Measurements from ENCODE around the gene LIN37. TPM values are rescaled to one million over a fixed set of nuclear protein-coding genes. Genes with fewer than 3 reads are reported as not detected.
A peak's percentile ranks its signal among the peaks of the same experiment; 100 is the strongest.

LIN37 gene
- total RNA-seq, 1 donor from 2014 or later: 6.2 TPM

- H3K4me1 ChIP-seq: peaks cover 25% of the 10 kb centered on the region
- H3K4me3 ChIP-seq: no peak overlapping the region
- no peak for DNase-seq
- no peaks in the 10 kb centered on the region for H3K9me3 ChIP-seq (replicated peaks)
- peaks cover 54% of the 10 kb centered on the region for H3K36me3 ChIP-seq
- no peaks in the 10 kb centered on the region for H3K27me3 ChIP-seq (ENCODE audit: low read depth)
- TF ChIP-seq, protein P1, sequence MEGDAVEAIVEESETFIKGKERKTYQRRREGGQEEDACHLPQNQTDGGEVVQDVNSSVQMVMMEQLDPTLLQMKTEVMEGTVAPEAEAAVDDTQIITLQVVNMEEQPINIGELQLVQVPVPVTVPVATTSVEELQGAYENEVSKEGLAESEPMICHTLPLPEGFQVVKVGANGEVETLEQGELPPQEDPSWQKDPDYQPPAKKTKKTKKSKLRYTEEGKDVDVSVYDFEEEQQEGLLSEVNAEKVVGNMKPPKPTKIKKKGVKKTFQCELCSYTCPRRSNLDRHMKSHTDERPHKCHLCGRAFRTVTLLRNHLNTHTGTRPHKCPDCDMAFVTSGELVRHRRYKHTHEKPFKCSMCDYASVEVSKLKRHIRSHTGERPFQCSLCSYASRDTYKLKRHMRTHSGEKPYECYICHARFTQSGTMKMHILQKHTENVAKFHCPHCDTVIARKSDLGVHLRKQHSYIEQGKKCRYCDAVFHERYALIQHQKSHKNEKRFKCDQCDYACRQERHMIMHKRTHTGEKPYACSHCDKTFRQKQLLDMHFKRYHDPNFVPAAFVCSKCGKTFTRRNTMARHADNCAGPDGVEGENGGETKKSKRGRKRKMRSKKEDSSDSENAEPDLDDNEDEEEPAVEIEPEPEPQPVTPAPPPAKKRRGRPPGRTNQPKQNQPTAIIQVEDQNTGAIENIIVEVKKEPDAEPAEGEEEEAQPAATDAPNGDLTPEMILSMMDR (IDR thresholded peaks at IDR 0.05; ENCODE audit: borderline replicate concordance): no peak
- H3K27ac ChIP-seq (replicated peaks): no peak overlapping the region
- intact Hi-C loops (cut with micrococcal nuclease): no loop called here
These were observed 10.1 kb upstream of the LIN37 start for GRCh38 chr19:35738021-35738886.

- TF ChIP-seq, protein P1 (IDR thresholded peaks at IDR 0.05; ENCODE audit: borderline replicate concordance): no peak
- no peak overlapping the region for H3K27ac ChIP-seq (replicated peaks)
- peaks cover 54% of the 10 kb centered on the region for H3K36me3 ChIP-seq
These were observed 9.5 kb upstream of the LIN37 start for GRCh38 chr19:35738887-35739229.

DNA sequence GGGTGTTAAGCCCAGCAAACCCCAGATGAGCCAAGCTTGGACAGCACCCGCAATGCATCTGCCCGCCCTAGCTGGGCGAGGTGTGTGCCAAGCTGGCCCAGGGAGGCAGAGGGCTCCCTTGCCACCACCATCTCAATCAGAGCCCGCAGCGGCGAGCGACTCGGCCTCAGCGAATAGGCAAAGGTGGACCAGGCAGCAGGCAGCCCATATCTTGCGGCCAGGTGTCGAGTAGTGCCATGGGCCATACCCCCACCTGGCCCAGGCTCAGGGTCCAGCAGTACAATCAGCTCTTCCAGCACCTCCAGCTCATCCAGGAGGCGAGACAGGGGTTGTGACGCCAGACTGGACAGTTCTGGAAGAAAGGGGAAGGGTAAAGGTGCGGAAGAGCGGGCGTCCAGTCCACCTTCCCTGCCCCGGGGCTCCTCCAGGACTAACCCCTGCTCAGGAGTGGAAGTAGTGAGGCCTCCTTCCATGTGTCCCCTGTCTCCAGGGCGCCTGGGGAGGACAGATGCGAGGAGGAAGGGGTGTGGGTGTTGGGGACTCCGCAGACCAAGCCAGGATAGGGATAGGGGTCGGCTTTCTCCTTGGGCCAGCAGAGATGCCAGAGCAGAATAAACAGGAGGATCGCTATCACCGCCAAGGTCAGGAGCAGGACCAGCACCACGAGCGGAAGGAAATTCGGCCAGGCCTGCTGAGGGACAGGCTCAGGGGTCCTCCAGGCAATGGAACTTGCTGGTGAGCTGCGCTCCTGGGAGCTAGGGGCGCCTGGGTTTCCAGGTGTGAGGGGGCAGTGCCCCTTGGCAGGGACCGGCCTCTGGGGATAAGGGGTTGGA lies 8.9 kb upstream of the LIN37 start:
- TF ChIP-seq, protein P1 (IDR thresholded peaks at IDR 0.05; ENCODE audit: borderline replicate concordance): no peak
- DNase-seq: no peak
- peak overlapping the region; percentile 82 for H3K4me3 ChIP-seq
- intact Hi-C loops (cut with micrococcal nuclease): no loop called here
- H3K9me3 ChIP-seq (replicated peaks): no peaks in the 10 kb centered on the region
- peak overlapping the region; percentile 89 for H3K27ac ChIP-seq (replicated peaks)
- no peaks in the 10 kb centered on the region for H3K27me3 ChIP-seq (ENCODE audit: low read depth)
- H3K36me3 ChIP-seq: peaks cover 53% of the 10 kb centered on the region
- H3K4me1 ChIP-seq: peaks cover 36% of the 10 kb centered on the region

More at GRCh38 chr19:35738887-35739229, 9.5 kb upstream of the LIN37 start:
- intact Hi-C loops (cut with micrococcal nuclease): no loop called here
- no peak for DNase-seq
- Histone ChIP-seq H3K4me1 (peaks cover 30% of the 10 kb centered on the region), H3K9me3 (replicated peaks) (no peaks in the 10 kb centered on the region), H3K4me3 (no peak overlapping the region), H3K27me3 (ENCODE audit: low read depth) (no peaks in the 10 kb centered on the region)

- H3K36me3 ChIP-seq: peaks cover 48% of the 10 kb centered on the region
- peak overlapping the region; percentile 82 for H3K4me3 ChIP-seq
- peaks cover 38% of the 10 kb centered on the region for H3K4me1 ChIP-seq
- no peak for DNase-seq
- H3K27ac ChIP-seq (replicated peaks): peak overlapping the region; percentile 89
- no peaks in the 10 kb centered on the region for H3K9me3 ChIP-seq (replicated peaks)
- intact Hi-C loops (cut with micrococcal nuclease): no loop called here
- TF ChIP-seq, protein P1 (IDR thresholded peaks at IDR 0.05; ENCODE audit: borderline replicate concordance): no peak
- no peaks in the 10 kb centered on the region for H3K27me3 ChIP-seq (ENCODE audit: low read depth)
These were observed 8.3 kb upstream of the LIN37 start for GRCh38 chr19:35740108-35740422.

DNA sequence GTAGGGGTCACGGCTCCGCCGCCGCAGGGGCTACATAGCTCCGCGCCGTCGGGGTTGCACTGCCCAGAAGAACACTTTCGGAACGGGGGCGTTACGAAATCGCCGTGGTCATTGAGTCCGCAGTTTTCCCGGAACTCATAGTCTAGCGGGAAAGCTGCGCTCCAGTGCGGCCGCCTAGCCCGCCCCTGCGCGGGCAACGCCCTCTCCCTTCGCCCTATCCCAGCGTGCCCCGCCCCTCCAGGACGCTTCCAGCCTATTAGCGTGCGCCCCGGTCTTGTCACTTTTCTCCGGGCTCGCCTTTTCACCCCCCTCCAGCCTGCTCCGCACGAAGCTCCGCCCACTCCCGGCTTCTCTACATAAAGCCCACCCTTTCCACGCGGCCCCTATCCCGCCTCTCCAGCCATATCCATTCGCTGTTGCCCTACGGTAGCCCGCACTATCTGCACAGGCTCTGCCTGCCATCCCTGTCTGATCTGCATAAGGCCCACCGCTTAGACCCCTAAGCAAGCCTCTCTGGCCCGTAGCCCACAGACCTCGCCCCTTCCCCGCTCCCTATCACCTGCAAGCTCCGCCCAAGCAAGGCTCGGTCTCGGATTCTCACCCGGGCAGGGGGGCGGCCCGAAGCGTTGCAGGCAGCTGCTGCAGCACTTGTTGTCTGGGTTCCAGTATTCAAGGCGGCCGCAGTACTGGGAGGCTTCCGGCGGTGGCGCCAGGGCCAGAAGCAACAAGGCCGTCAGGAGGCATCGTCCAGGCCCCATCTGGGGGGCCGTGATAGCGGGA lies 7.8 kb upstream of the LIN37 start:
- Histone ChIP-seq H3K4me3 (peak overlapping the region; percentile 82), H3K27ac (replicated peaks) (peak overlapping the region; percentile 89), H3K9me3 (replicated peaks) (no peaks in the 10 kb centered on the region), H3K27me3 (ENCODE audit: low read depth) (no peaks in the 10 kb centered on the region), H3K4me1 (peaks cover 39% of the 10 kb centered on the region), H3K36me3 (peaks cover 43% of the 10 kb centered on the region)
- peak; percentile 99 for DNase-seq
- TF ChIP-seq, protein P1 (IDR thresholded peaks at IDR 0.05; ENCODE audit: borderline replicate concordance): peak; percentile 20
- intact Hi-C loops (cut with micrococcal nuclease): no loop called here
